Prostate gland (tissue), 2 donors: Measurements from ENCODE around the gene BTNL8. TPM values are rescaled to one million over a fixed set of nuclear protein-coding genes. Genes with fewer than 3 reads are reported as not detected.

Experiments used
- DNase-seq: peaks from one replicate; pipeline ENCODE4 v3.0.0-alpha.2; 2019; ENCODE audit warnings: low spot score
- H3K27ac ChIP-seq, 2 donors: fragments of 200-600 bp; sonication (generic); 2 replicates each; pipeline ENCODE4 v1.5.1; 2017 to 2019
- H3K27me3 ChIP-seq: fragments of 200-600 bp; sonication (generic); replicated peaks from 2 replicates; pipeline ENCODE4 v1.5.1; 2019; ENCODE audit not compliant: insufficient read depth
- H3K36me3 ChIP-seq, 2 donors: fragments of 200-600 bp; sonication (generic); 1 replicate in 1 of 2; 2 replicates in 1 of 2; pipeline versions ENCODE4 v1.5.1 to v1.8.1; 2017 to 2019
- H3K4me1 ChIP-seq: fragments of 200-600 bp; sonication (generic); replicated peaks from 2 replicates; pipeline ENCODE4 v1.5.1; 2019
- H3K4me3 ChIP-seq, 2 donors: fragments of 200-600 bp; sonication (generic); 2 replicates each; pipeline ENCODE4 v1.5.1; 2017 to 2019
- H3K9me3 ChIP-seq: fragments of 200-600 bp; sonication (generic); 2 replicates; pipeline ENCODE4 v1.5.1; 2017
- POLR2A ChIP-seq: fragments of 450-650 bp; IDR thresholded peaks from one replicate; pipeline ENCODE4 v1.6.1; 2016; ENCODE audit warnings: antibody characterized with exemption, mild to moderate bottlenecking
- POLR2AphosphoS5 ChIP-seq: sonication (generic); formaldehyde crosslinking; IDR thresholded peaks from one replicate; pipeline ENCODE4 v1.6.1; 2017; ENCODE audit warnings: antibody characterized with exemption
- WGBS: methylation state at CpG from one replicate; pipeline ENCODE4 v1.1.5; 2018; 5-methylcytosine and 5-hydroxymethylcytosine counted together
- intact Hi-C: fragments of 100-400 bp; cut with DNase I; formaldehyde crosslinking; loops from one replicate; pipeline ENCODE4 v1.14.2; 2022
- total RNA-seq, 2 donors: library from RNA; depleted of rRNA; stranded (reverse); fragments of >200 nt; gene quantifications; one replicate each; pipeline ENCODE4 v1.1.0, GENCODE V29; 2016
- TF ChIP-seq, protein P1 (sequence below), 4 experiments: fragments of 200-600 bp in 2 of 4; fragments of 450-650 bp in 2 of 4; sonication (generic) in 2 of 4; IDR thresholded peaks; 1 replicate in 3 of 4; 2 replicates in 1 of 4; pipeline ENCODE4 v1.5.1; 2016 to 2019; ENCODE audit warnings: antibody characterized with exemption in 4 of 4, mild to moderate bottlenecking in 2 of 4, moderate library complexity in 2 of 4

Gene BTNL8
- total RNA-seq, 2 donors from 2014 or later: 0.14 to 8.3 TPM

DNA sequence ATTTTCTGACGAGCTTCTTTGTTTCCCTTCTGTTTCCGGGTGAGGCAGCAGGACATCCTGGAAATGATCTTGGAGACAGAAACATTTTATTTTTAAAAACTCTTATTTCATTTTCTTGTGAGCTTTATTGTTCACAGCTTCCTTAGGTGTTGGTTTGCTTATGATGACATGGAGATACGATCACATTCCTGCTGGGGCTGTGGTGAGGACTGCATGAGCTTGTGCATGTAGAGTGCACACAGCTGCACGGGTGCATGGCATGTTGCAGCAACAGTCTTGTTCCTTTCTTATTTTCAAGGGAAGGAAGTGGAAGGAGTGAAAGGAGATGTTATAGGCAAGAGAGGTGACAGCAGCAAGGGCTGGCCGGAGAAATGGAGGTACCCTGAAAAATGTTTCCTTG is 1.2 kb downstream of the BTNL8 start:
- intact Hi-C loops: no loop called here
- no peak for TF ChIP-seq POLR2A
- no peaks in the 10 kb centered on the region for H3K9me3 ChIP-seq

DNA sequence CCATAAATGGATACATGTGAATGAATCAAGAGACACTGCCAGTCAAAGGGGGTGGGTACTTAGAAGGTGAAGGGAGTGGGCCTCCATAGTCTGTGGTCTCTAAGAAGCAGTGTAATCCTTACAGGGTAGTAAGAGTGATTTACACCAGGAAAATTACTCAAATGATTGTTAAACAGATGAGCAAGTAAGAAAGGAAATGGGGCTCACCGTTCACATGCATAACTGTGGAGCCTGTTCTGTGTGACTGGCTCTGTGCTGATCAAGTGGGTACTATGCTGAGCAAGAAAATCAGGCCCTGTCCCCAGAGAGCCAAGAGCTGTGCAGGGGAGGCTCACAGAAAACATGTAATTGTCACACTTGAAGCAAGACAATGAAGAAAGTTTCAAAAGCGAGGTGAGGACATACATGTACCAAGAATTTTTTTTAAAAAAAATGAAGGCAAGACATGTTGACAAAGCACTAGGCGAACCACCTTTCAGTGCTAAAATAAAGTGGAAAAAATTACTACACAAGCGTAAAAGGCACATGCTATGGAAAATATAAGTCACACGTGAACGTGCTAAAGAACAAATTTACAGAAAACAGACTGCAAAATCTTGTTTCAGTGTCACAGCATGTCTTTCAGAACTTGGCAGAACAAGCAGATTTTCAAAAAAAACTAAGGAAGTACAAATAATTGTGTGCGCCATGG is 2.5 kb downstream of the BTNL8 start:
- no peaks in the 10 kb centered on the region for H3K36me3 ChIP-seq
- TF ChIP-seq POLR2A (no peak), POLR2AphosphoS5 (no peak)
- TF ChIP-seq, protein P1, sequence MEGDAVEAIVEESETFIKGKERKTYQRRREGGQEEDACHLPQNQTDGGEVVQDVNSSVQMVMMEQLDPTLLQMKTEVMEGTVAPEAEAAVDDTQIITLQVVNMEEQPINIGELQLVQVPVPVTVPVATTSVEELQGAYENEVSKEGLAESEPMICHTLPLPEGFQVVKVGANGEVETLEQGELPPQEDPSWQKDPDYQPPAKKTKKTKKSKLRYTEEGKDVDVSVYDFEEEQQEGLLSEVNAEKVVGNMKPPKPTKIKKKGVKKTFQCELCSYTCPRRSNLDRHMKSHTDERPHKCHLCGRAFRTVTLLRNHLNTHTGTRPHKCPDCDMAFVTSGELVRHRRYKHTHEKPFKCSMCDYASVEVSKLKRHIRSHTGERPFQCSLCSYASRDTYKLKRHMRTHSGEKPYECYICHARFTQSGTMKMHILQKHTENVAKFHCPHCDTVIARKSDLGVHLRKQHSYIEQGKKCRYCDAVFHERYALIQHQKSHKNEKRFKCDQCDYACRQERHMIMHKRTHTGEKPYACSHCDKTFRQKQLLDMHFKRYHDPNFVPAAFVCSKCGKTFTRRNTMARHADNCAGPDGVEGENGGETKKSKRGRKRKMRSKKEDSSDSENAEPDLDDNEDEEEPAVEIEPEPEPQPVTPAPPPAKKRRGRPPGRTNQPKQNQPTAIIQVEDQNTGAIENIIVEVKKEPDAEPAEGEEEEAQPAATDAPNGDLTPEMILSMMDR (IDR thresholded peaks at IDR 0.05): no peak
- WGBS: 79% methylated on average over 7 of the region's 7 CpGs
- no peak overlapping the region for H3K27ac ChIP-seq
- no peak overlapping the region for H3K4me3 ChIP-seq
- no peaks in the 10 kb centered on the region for H3K9me3 ChIP-seq
- intact Hi-C loops: no loop called here
- no peak for DNase-seq
- H3K4me1 ChIP-seq: no peaks in the 10 kb centered on the region
- H3K27me3 ChIP-seq: no peaks in the 10 kb centered on the region

More for the DNA sequence above, 1.2 kb downstream of the BTNL8 start:
- Histone ChIP-seq H3K36me3 (no peaks in the 10 kb centered on the region), H3K27me3 (no peaks in the 10 kb centered on the region), H3K4me3 (no peak overlapping the region), H3K27ac (no peak overlapping the region), H3K4me1 (no peaks in the 10 kb centered on the region)
- DNase-seq: no peak
- 80% methylated on average over 5 of the region's 5 CpGs for WGBS

DNA sequence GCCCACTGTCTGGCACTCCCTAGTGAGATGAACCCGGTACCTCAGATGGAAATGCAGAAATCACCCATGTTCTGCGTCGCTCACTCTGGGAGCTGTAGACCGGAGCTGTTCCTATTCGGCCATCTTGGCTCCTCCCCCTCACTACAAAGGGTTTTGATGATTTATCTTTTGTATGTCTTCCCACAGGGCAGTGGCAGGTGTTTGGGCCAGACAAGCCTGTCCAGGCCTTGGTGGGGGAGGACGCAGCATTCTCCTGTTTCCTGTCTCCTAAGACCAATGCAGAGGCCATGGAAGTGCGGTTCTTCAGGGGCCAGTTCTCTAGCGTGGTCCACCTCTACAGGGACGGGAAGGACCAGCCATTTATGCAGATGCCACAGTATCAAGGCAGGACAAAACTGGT is 9.4 kb downstream of the BTNL8 start:
- WGBS: 93% methylated on average over 9 of the region's 9 CpGs
- Histone ChIP-seq H3K4me1 (no peaks in the 10 kb centered on the region), H3K4me3 (no peak overlapping the region), H3K27me3 (no peaks in the 10 kb centered on the region), H3K27ac (no peak overlapping the region), H3K36me3 (no peaks in the 10 kb centered on the region), H3K9me3 (no peaks in the 10 kb centered on the region)
- no peak for TF ChIP-seq POLR2AphosphoS5
- TF ChIP-seq POLR2A: no peak
- TF ChIP-seq, protein P1 (IDR thresholded peaks at IDR 0.05): no peak
- no peak for DNase-seq
- intact Hi-C loops: no loop called here

DNA sequence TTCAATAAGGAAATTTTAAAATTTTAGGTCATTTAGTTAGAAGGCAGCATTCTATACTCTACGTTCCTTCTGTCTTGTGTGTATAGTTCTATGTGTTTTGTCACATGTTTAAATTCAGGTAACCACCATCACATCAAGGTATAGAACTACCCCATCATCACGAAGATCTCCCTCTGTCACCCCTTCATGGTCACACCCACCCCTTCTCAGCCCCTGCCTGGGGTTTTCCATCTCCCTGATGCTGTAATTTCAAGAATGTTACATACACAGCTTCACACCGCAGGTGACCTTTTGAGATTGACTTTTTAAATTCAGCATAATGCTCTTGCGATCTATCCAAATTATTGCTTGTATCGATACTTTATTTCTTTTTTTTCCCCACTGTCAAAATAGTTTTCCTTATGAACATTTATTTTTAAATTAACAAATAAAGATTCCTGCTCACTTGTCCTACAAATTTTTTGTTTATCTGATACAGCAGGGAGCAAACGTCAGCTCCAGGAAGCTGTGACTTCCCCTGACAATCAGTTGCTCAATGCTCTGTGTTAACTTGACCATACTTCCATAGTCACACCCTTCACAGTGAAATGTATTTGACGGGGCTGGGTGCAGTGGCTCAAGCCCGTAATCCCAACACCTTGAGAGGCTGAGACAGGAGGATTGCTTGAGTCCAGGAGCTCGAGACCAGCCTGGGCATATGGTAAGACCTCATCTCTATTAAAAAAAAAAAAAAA is 10.2 kb downstream of the BTNL8 start:
- Histone ChIP-seq H3K4me3 (no peak overlapping the region), H3K27ac (no peak overlapping the region), H3K27me3 (no peaks in the 10 kb centered on the region), H3K9me3 (no peaks in the 10 kb centered on the region), H3K36me3 (no peaks in the 10 kb centered on the region), H3K4me1 (no peaks in the 10 kb centered on the region)
- 76% methylated on average over 9 of the region's 9 CpGs for WGBS
- DNase-seq: no peak
- TF ChIP-seq, protein P1 (IDR thresholded peaks at IDR 0.05): no peak
- TF ChIP-seq POLR2A (no peak), POLR2AphosphoS5 (no peak)
- intact Hi-C loops: no loop called here

DNA sequence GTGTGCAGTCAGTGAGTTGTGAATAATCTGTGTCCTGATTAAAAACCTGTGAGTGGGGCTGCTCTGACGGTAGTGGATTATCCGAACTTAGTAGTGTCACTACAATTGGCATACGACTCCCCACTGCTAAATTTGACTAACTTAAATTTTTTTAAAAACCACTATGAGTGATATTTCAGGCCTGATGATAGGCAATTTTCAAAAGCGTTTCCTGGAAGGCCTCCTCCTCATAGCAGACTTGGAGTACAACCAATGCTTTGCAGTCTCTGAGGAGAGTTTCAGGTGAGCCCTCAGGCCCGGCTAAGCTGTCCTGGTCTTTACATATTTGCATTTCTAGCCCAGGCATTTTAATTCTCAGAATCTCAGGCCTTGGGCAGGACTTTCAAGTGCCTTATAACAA is 10.8 kb downstream of the BTNL8 start:
- WGBS: 76% methylated on average over 5 of the region's 5 CpGs
- no peak for TF ChIP-seq POLR2A
- TF ChIP-seq, protein P1 (IDR thresholded peaks at IDR 0.05): no peak
- no peak for TF ChIP-seq POLR2AphosphoS5
- no peak for DNase-seq
- Histone ChIP-seq H3K4me1 (no peaks in the 10 kb centered on the region), H3K27me3 (no peaks in the 10 kb centered on the region), H3K27ac (no peak overlapping the region), H3K36me3 (no peaks in the 10 kb centered on the region), H3K9me3 (no peaks in the 10 kb centered on the region), H3K4me3 (no peak overlapping the region)
- intact Hi-C loops: no loop called here
